GM18505 (cell line): ENCODE results near the gene VMO1.

Experiments
- ATAC-seq: cut with Tn5 transposase; IDR thresholded peaks from one replicate; pipeline ENCODE4 v1.9.1; 2021; ENCODE audit not compliant: unreplicated experiment
- POLR2A ChIP-seq: IDR thresholded peaks from 4 replicates; pipeline ENCODE4 v1.6.1; 2011; ENCODE audit warnings: borderline replicate concordance; ENCODE audit not compliant: insufficient read depth, insufficient read length; ENCODE audit errors: extremely low read depth

VMO1 gene

DNA sequence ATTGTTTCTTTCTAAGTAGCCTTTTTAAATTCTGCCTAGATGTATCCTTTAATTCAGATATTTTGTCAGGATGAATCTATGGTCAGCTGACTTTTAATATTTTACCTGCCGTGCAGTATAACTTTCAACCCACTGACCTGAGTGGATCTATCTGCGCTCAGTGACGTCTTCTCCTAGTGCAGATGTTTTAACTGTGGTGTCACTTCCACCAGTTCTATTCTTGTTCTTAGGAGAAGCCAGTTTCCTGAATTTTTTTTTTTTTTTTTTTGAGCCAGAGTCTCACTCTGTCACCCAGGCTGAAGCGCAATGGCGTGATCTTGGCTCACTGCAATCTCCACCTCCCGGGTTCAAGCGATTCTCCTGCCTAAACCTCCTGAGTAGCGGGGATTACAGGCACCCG lies 19.4 kb downstream of the VMO1 start:
- no peak for ATAC-seq
- no peak for TF ChIP-seq POLR2A

DNA sequence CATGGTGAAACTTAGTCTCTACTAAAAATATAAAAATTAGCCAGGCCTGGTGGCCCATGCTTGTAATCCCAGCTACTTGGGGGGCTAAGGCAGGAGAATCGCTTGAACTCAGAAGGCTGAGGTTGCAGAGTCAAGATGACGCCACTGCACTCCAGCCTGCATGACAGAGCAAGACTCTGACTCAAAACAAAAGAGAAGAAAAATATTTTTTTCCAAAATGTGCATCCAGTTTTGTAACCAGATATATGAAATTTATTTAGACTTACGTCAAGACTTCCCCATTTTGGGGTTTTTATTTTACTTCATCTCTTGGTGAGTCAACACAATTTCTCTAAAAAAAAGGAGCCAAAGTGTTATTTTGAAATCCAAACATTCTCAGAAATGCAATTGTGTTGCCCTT lies 20.0 kb downstream of the VMO1 start:
- TF ChIP-seq POLR2A: no peak
- ATAC-seq: no peak

DNA sequence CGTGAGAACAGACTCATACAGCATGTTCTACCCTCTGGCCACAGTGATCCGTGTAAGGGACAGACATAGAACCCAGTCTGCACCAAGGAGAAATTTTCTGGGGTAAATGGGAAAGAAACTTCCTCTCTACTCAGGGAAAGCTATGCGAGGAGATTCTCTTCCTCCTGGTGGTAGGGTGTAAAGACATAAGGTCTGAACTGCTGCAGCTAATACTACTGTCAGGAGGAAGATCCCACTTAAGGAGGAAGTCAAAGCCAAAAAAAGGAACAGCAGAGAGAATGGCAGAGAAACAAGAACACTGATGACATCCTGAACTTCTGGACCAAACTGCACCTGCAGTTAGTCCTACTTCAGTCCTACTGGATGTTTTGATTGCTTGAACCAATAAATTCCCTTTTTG lies 21.6 kb downstream of the VMO1 start:
- TF ChIP-seq POLR2A: no peak
- no peak for ATAC-seq

DNA sequence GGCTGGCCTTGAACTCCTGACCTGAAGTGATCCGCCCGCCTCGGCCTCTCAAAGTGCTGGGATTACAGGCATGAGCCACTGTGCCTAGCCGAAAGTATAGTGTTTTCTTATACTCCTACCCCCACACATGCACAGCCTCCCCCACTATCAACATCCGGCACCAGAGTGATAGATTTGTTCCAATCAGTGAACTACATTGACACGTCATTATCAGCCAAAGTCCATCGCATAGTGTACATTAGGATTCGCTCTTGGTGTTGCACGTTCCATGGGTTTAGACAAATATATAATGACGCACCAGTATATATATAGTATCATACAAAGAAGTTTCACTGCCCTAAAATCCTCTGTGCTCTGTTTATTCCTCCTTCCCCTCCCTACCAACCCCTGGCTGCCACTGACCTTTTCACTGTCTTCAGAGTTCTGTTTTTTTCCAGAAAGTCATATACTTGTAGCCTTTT lies 26.4 kb downstream of the VMO1 start:
- no peak for ATAC-seq
- TF ChIP-seq POLR2A: no peak

DNA sequence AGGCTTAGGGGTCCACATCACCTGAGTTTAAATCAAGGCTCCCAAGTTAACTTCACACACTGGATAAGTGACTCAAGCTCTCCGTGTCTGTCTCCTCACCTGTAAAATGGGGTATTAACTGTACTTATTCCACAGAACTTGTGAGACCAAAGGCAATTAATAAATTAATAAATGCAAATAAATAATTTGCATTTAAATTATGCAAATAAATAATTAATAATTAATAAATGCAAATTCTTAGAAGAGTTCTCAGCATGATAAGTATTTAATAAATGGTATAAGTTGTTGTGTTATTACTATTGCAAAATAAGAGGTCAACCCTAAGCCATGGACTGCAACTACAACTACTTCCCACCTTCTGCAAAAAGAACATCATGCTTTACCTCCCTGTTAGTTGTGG lies 32.8 kb downstream of the VMO1 start:
- no peak for ATAC-seq
- no peak for TF ChIP-seq POLR2A

DNA sequence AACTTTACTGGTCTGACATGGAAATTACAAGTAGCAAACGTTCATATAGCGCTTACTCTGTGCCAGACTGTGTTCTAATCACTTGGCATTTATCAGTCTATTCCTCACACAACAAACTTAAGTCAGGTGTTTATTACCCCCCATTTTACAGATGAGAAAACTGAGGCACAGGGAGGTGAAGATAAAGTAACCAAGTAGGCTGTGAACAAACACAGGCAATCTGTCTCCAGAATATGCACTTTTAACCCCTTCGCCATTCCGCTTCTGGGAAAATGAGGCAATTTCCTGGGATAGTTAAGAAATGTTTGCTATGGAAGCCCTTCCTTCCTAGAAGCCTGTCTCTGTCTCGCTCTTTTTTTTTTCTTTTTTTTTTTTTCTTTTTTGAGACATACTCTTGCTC lies 34.2 kb downstream of the VMO1 start:
- no peak for TF ChIP-seq POLR2A
- no peak for ATAC-seq

DNA sequence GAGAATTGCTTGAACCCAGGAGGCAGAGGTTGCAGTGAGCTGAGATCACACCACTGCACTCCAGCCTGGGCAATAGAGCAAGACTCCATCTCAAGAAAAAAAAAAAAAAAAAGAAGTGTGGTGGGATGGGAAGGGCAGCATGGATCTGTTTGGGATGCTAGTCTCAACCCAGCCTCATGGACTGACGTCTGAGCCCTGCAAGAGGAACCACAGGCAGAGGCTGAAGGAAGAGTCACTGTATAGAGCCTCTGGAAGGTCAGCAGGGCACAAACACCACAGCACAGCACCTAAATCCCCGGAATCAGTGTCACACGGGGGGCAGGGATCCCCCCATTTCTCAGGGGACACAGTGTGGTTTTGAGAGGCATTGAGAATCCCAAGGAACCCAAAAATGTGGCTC lies 35.6 kb downstream of the VMO1 start:
- ATAC-seq: no peak
- no peak for TF ChIP-seq POLR2A

DNA sequence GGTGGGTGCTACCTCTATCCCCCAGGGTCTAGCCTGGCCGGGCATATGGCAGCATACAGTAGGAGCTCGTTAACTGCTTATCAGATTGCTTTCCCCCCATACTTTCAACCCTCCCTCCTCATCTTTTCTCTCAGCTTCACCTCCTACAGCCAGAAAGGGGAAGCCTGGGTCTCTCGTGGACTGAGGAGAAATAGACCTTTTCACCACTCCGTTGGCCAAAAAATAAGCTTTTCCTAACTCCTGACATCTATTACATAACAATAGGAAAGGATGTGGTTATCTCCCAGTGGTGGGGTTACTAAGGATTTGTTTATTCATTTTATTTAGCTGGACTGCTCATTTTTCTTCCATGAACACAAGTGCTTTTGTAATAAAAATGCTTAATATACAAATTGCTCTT lies 37.5 kb downstream of the VMO1 start:
- ATAC-seq: no peak
- no peak for TF ChIP-seq POLR2A

DNA sequence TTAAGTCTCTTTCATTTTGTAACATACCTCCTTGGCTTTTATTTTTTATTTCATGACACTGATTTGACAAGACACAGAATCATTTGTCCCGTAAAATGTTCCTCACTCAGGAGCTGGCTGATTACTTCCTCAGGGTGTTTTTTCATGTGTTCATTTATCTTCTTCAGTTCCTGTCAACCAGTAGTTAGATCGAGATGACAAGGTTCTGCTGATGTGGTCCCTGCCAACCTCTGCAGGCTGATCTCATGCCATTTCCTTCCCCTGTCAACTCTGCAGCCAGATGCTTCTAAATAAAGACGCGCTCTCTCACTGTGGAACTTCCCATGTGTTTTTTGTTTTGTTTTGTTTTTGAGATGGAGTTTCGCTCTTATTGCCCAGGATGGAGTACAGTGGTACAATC lies 38.3 kb downstream of the VMO1 start:
- ATAC-seq: no peak
- no peak for TF ChIP-seq POLR2A

DNA sequence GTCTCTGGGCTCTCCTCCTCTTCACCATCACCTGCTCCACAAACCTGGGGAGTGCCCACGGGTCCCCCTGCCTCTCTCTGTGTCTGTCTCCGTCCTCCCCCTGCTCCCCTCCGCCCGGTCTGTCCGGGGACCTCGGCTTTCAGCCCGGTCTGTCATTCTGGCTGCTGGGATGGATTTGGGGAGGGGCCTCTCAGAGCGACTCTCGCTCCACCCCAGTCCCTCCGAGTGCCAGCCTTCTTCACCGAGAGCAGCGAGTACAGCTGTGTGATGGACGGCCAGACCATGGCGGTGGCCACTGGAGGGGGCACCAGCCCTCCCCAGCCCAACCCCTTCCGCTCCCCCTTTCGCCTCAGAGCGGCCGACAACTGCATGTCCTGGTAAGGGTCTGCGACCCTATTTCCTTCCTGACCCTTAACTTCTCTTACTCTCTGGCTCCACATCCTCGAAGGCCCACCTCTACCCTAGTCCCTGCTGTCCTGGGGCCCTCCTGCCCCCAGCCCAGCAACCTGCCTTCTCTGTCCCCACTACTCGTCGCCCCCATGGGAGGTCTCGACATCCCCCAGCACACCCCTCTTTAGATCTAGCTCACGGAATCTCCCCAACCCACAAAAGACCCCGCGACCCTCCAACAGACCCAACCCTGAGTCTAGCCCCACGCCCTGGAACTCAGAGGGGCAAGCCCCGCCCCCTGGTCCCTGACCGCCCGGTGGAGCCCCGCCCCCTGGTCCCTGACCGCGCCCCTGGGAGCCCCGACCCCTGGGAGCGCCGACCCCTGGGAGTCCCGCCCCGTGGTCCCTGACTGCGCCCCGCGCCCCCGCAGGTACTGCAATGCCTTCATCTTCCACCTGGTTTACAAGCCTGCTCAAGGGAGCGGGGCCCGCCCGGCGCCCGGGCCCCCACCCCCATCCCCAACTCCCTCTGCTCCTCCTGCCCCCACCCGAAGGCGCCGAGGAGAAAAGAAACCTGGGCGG lies 40.9 kb downstream of the VMO1 start:
- TF ChIP-seq POLR2A: no peak
- no peak for ATAC-seq

DNA sequence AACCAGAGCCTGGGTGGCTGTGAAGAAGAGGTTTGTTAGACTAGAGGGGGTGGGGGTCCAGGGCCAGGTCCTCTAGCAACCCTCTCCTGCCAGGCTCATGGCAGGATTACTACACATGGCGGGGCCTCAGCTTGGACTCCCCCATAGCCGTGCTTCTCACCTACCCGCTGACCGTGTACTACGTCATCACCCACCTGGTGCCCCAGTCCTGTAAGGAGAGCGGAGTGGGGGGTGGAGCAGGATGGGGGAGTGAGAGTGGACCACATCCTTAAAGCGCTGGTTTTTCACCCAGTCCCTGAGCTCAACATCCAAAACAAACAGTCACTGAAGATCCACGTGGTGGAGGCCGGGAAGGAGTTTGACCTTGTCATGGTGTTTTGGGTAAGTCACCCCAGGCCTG lies 42.3 kb downstream of the VMO1 start:
- no peak for TF ChIP-seq POLR2A
- no peak for ATAC-seq

DNA sequence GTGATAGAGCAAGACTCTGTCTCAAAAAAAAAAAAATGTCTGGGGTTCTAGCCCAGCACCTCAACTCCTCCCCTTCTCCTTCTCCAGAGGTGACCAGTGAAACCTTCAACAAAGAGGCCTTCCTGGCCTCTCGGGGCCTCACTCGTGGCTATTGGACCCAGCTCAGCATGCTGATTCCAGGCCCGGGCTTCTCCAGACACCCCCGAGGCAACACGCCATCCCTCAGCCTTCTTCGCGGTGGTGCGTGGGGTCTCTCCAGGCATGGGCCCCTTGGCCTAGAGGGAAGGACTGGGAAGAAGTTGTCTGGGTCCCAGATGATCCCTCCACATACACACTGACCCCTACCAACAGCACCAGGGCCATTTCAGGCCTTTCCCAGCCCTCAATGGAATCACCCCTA lies 42.9 kb downstream of the VMO1 start:
- no peak for TF ChIP-seq POLR2A
- no peak for ATAC-seq

DNA sequence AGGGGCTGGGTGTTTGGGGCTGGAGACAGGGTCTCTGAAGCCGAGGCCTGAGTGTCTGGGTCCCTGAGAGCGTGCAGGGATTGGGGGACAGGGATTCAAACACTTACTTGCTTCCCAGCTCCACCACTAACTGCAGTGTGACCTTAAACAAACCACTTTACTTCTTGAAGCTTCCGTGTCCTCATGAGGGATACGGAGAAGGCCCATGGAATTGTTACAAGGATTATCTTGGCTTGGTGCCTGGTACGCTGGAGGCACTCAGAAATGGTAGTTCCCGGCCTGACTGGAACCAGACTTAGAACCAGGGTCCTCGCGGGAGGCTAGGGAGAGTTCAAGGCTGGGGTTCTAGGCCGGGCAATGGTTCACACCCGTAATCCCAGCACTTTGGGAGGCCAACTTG lies 43.5 kb downstream of the VMO1 start:
- TF ChIP-seq POLR2A: no peak
- no peak for ATAC-seq

DNA sequence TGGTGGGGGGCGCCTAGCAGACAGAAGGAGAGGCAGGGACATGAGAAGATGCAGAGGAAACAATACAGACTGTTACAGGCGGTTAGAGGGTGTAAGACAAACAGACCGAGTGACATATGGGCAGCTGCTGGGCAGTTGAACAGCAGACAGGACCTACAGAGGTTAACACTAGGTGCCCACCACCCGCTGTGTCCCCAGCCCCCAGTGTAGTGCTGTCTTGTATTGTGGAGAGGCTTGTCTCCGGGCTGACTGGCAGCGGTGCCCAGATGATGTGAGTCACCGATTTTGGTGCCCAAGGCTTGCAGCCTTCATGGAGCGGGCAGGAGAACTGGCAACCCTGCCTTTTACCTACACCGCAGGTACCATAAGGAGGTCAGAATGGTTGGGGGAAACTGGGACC lies 44.0 kb downstream of the VMO1 start:
- no peak for TF ChIP-seq POLR2A
- ATAC-seq: no peak
